HEK293T (cell line): ENCODE data around the gene HUS1B.

Source experiments
- CTBP1 ChIP-seq: fragments of 450-650 bp; IDR thresholded peaks from 2 replicates; pipeline ENCODE4 v1.6.1; 2016; ENCODE audit warnings: borderline replicate concordance
- ELF4 ChIP-seq: fragments of 450-650 bp; IDR thresholded peaks from 2 replicates; pipeline ENCODE4 v1.6.1; 2017; ENCODE audit warnings: antibody characterized with exemption

DNA sequence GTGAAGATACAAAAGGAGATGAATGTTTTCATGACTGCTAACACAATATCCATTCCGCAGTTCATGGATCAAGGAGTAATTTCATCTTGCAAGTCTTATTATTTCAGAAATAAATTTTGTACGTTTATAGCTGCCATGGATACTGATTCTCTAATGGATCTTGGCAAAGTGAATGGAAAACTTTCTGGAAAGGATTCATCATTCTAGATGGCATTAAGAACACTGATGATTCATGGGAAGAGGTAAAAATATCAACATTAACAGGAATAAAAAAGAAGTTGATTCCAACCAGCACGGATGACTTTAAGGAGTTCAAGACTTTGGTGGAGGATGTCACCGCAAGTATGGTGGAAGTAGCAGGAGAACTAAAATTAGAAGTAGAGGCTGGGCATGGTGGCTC lies 2.8 kb downstream of the HUS1B start:
- no peak for TF ChIP-seq CTBP1
- TF ChIP-seq ELF4, result no peak
